H1 (cell line): ENCODE measurements around the gene HSD17B3.

Source experiments
- CEBPB ChIP-seq: IDR thresholded peaks from 2 replicates; pipeline ENCODE4 v1.6.1; 2012; ENCODE audit warnings: low read depth, low read length
- CHD2 ChIP-seq: IDR thresholded peaks from 2 replicates; pipeline ENCODE4 v1.6.1; 2012; ENCODE audit warnings: low read length, improper control_type of control experiment
- CTCF ChIP-seq, 3 experiments: IDR thresholded peaks; 1 replicate in 2 of 3; 2 replicates in 1 of 3; pipeline versions ENCODE4 v1.5.1 to v1.6.1; 2011; ENCODE audit warnings: low read length in 3 of 3, mild to moderate bottlenecking in 3 of 3, inconsistent platforms in 2 of 3, low read depth in 1 of 3, moderate library complexity in 1 of 3; ENCODE audit not compliant: insufficient read depth in 1 of 3; ENCODE audit errors: control extremely low read depth in 1 of 3
- EGR1 ChIP-seq: IDR thresholded peaks from 2 replicates; pipeline ENCODE4 v1.6.1; 2011; ENCODE audit warnings: low read depth, low read length, borderline replicate concordance
- HDAC6 ChIP-seq: IDR thresholded peaks from one replicate; pipeline ENCODE4 v1.7.1; 2012; ENCODE audit warnings: low read depth, mild to moderate bottlenecking, inconsistent platforms, low read length, moderate library complexity
- POLR2A ChIP-seq, 2 experiments: IDR thresholded peaks; 1 replicate in 1 of 2; 2 replicates in 1 of 2; pipeline ENCODE4 v1.6.1; 2011; ENCODE audit warnings: low read depth in 2 of 2, low read length in 2 of 2, mild to moderate bottlenecking in 2 of 2; ENCODE audit errors: control extremely low read depth in 1 of 2
- RNF2 ChIP-seq: fragments of 200-900, 300-1000 bp; sonication (generic); IDR thresholded peaks from 2 replicates; pipeline ENCODE4 v1.7.1; 2016; ENCODE audit warnings: borderline replicate concordance, low read depth, mild to moderate bottlenecking, antibody characterized with exemption, low read length; ENCODE audit not compliant: poor library complexity, severe bottlenecking; ENCODE audit errors: missing control alignments
- SAP30 ChIP-seq: fragments of 300-600 bp; sonication (generic); IDR thresholded peaks from 2 replicates; pipeline ENCODE4 v1.7.1; 2012; ENCODE audit warnings: low read length, moderate library complexity, mild to moderate bottlenecking, inconsistent platforms; ENCODE audit not compliant: insufficient read depth, insufficient replicate concordance
- SIN3A ChIP-seq, 2 experiments: IDR thresholded peaks in 1 of 2; conservative IDR thresholded peaks in 1 of 2; 2 replicates each; pipeline ENCODE4 v1.6.1; 2011 to 2012; ENCODE audit warnings: low read length in 2 of 2, improper control_type of control experiment in 1 of 2, low read depth in 1 of 2, mild to moderate bottlenecking in 1 of 2
- TF ChIP-seq, protein P1 (sequence below): IDR thresholded peaks from 2 replicates; pipeline ENCODE4 v1.6.1; 2012; ENCODE audit warnings: low read length, inconsistent platforms

DNA sequence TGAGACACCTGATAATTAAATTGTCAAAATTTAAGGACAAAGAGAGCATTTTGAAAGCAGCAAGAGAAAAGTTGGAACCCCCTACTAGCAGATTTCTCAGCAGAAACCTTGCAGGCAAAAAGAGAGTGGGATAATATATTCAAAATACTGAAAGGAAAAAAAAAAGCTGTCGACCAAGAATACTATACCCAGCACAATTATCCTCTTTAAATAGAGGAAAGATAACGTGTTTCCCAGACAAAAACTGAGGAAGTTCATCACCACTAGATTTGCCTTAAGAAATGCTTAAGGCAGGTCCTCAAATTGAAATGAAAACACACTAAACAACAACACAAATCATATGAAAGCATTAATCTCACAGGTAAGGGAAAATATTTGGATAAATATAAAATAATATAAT lies 27.0 kb downstream of the HSD17B3 start:
- TF ChIP-seq SAP30 (no peak), RNF2 (no peak), CTCF (IDR thresholded peaks at IDR 0.05; ENCODE audit: control extremely low read depth in 1 of 3, insufficient read depth in 1 of 3, low read depth in 1 of 3, low read length in 3 of 3) (no peak), POLR2A (IDR thresholded peaks at IDR 0.05; ENCODE audit: control extremely low read depth in 1 of 2, low read depth in 2 of 2, low read length in 2 of 2) (no peak), EGR1 (no peak), HDAC6 (no peak), SIN3A (conservative IDR thresholded peaks at IDR 0.05 in 1 of 2, IDR thresholded peaks at IDR 0.05 in 1 of 2; ENCODE audit: low read depth in 1 of 2, low read length in 2 of 2) (no peak), CHD2 (no peak), CEBPB (no peak)
- TF ChIP-seq, protein P1, sequence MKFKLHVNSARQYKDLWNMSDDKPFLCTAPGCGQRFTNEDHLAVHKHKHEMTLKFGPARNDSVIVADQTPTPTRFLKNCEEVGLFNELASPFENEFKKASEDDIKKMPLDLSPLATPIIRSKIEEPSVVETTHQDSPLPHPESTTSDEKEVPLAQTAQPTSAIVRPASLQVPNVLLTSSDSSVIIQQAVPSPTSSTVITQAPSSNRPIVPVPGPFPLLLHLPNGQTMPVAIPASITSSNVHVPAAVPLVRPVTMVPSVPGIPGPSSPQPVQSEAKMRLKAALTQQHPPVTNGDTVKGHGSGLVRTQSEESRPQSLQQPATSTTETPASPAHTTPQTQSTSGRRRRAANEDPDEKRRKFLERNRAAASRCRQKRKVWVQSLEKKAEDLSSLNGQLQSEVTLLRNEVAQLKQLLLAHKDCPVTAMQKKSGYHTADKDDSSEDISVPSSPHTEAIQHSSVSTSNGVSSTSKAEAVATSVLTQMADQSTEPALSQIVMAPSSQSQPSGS, result no peak
